Chondrocyte (in vitro differentiated cells): ENCODE data around the gene TXNDC15. TPM values are rescaled to one million over a fixed set of nuclear protein-coding genes. Genes with fewer than 3 reads are reported as not detected.
"Not testable (repeated sequence)": the region's sequence is repeated elsewhere in the genome, so short reads cannot be mapped to it uniquely, and the experiment has no call there.

Experiments used
- DNase-seq: peaks from one replicate; pipeline ENCODE4 v3.0.0; 2021; ENCODE audit warnings: mixed read lengths, low spot score
- H3K27ac Mint-ChIP-seq: one replicate; pipeline ENCODE4 v1.8.0; 2021; ENCODE audit warnings: mild to moderate bottlenecking, moderate library complexity, mixed read lengths; ENCODE audit not compliant: unreplicated experiment
- H3K27me3 Mint-ChIP-seq: 2 replicates; pipeline ENCODE4 v1.8.0; 2021; ENCODE audit warnings: low read depth, mixed read lengths
- H3K36me3 Mint-ChIP-seq: 2 replicates; pipeline ENCODE4 v1.8.0; 2021; ENCODE audit warnings: low read depth, mixed read lengths
- H3K4me1 Mint-ChIP-seq: 2 replicates; pipeline ENCODE4 v1.8.0; 2021; ENCODE audit warnings: low read depth, mild to moderate bottlenecking, mixed read lengths
- H3K4me3 Mint-ChIP-seq: one replicate; pipeline ENCODE4 v1.8.0; 2021; ENCODE audit warnings: mild to moderate bottlenecking, moderate library complexity, mixed read lengths; ENCODE audit not compliant: unreplicated experiment
- H3K9me3 Mint-ChIP-seq: 2 replicates; pipeline ENCODE4 v1.8.0; 2021; ENCODE audit warnings: low read depth, mixed read lengths
- CTCF ChIP-seq: fragments of 200-600 bp; sonication (generic); IDR thresholded peaks from 2 replicates; pipeline ENCODE4 v1.5.0; 2021; ENCODE audit warnings: antibody characterized with exemption, mild to moderate bottlenecking, moderate library complexity
- total RNA-seq: library from RNA; stranded (reverse); gene quantifications from 3 replicates; pipeline ENCODE4 v1.2.1, GENCODE V29; 2021

Gene TXNDC15
- total RNA-seq, 1 donor from 2014 or later: 73.0 TPM

DNA sequence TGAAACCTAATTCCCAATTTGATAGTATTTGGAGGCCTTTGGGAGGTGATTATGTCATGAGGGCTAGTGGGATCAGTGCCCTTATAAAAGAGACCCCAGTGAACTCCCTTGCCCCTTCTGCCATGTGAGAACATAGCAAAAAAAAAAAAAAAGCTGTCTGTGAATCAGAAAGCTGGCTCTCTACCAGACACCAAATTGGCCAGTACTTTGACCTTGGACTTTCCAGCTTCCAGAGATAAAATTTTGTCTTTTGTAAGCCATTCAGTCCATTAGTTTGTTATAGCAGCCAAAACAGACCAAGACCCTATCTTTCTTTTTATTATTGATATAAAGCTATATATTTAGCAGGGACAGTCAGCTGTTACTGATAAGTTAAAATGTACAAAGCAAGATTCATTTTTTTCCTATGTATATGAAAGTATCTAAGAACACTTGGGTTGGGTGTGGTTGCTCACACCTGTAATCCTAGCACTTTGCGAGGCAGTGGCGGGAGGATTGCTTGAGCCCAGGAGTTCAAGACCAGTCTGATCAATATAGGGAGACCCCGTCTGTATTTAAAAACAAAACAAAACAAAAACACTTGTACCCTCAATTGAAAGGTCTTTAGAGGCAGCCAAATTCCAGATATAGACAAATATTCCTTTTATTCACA is 36.5 kb upstream of the TXNDC15 start:
- Mint-ChIP-seq H3K9me3 (no peaks in the 10 kb centered on the region), H3K4me1 (peaks cover 42% of the 10 kb centered on the region), H3K27ac (peak overlapping the region; percentile 36), H3K27me3 (no peaks in the 10 kb centered on the region), H3K36me3 (peaks cover 9% of the 10 kb centered on the region), H3K4me3 (no peak overlapping the region)
- DNase-seq: no peak
- no peak for TF ChIP-seq CTCF

- H3K4me3 Mint-ChIP-seq, H3K27ac Mint-ChIP-seq, H3K36me3 Mint-ChIP-seq, H3K9me3 Mint-ChIP-seq, H3K27me3 Mint-ChIP-seq: not testable (repeated sequence)
- DNase-seq: peak; percentile 25
- H3K4me1 Mint-ChIP-seq: peaks cover 38% of the 10 kb centered on the region
Observed at GRCh38 chr5:134838361-134838760, 35.8 kb upstream of the TXNDC15 start.

DNA sequence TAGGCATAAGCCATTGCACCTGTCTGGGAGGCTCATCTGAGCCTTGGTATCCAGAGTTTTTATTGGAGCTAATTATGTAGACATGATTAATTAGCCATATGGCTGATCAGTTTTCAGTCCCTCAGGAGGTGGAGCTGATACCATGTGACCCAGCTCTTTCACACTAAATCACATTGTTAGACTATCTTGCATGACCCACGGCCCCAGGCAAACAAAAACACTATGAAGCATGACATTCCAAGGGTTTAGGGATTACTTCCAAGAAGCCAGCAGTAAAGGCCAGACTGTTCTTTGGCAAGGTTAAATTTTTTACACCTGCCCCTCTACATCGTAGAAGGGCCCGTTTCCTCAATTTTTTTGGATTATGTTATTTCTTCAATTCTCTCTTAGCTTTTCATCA is 33.4 kb upstream of the TXNDC15 start:
- no peaks in the 10 kb centered on the region for H3K9me3 Mint-ChIP-seq
- H3K36me3 Mint-ChIP-seq: peaks cover 9% of the 10 kb centered on the region
- TF ChIP-seq CTCF: no peak
- peaks cover 31% of the 10 kb centered on the region for H3K4me1 Mint-ChIP-seq
- H3K4me3 Mint-ChIP-seq: no peak overlapping the region
- no peak for DNase-seq
- no peaks in the 10 kb centered on the region for H3K27me3 Mint-ChIP-seq
- H3K27ac Mint-ChIP-seq: no peak overlapping the region

GRCh38 chr5:134844252-134844651 is 29.9 kb upstream of the TXNDC15 start:
- H3K36me3 Mint-ChIP-seq: peaks cover 9% of the 10 kb centered on the region
- no peak overlapping the region for H3K4me3 Mint-ChIP-seq
- peak overlapping the region; percentile 12 for H3K27ac Mint-ChIP-seq
- H3K4me1 Mint-ChIP-seq: peaks cover 42% of the 10 kb centered on the region
- no peak for DNase-seq
- TF ChIP-seq CTCF: no peak
- no peaks in the 10 kb centered on the region for H3K27me3 Mint-ChIP-seq
- no peaks in the 10 kb centered on the region for H3K9me3 Mint-ChIP-seq

- Mint-ChIP-seq H3K4me1 (peaks cover 51% of the 10 kb centered on the region), H3K27ac (peak overlapping the region; percentile 98), H3K27me3 (no peaks in the 10 kb centered on the region), H3K9me3 (no peaks in the 10 kb centered on the region), H3K4me3 (peak overlapping the region; percentile 81), H3K36me3 (peaks cover 7% of the 10 kb centered on the region)
- no peak for TF ChIP-seq CTCF
- DNase-seq: no peak
Observed at GRCh38 chr5:134845335-134845851, 28.8 kb upstream of the TXNDC15 start.
